Ovary (tissue), 9 donors: Measurements from ENCODE around the gene FLNB. TPM values are rescaled to one million over a fixed set of nuclear protein-coding genes. Genes with fewer than 3 reads are reported as not detected.

ENCODE experiments used
- DNase-seq, 5 donors: peaks; one replicate each; pipeline ENCODE4 v3.0.0-alpha.2; 2019 to 2020
- H3K27ac ChIP-seq, 2 donors: fragments of 200-600 bp; one replicate each; pipeline versions ENCODE4 v1.5.1 to v1.8.0; 2019 to 2022
- H3K27me3 ChIP-seq: fragments of 200-600 bp; one replicate; pipeline ENCODE4 v1.8.0; 2022
- H3K36me3 ChIP-seq: fragments of 200-600 bp; sonication (generic); one replicate; pipeline ENCODE4 v1.5.1; 2019
- H3K4me1 ChIP-seq: one replicate; pipeline ENCODE4 v1.8.1; 2013; ENCODE audit warnings: mild to moderate bottlenecking, moderate library complexity; ENCODE audit not compliant: insufficient read depth
- H3K4me3 ChIP-seq: fragments of 200-600 bp; sonication (generic); one replicate; pipeline ENCODE4 v1.5.1; 2017
- H3K9me3 ChIP-seq, 2 donors: fragments of 200-600 bp in 1 of 2; sonication (generic) in 1 of 2; one replicate each; pipeline versions ENCODE4 v1.5.1 to v1.8.1; 2013 to 2019; ENCODE audit warnings: mild to moderate bottlenecking in 1 of 2, moderate library complexity in 1 of 2
- EP300 ChIP-seq: sonication (generic); formaldehyde crosslinking; IDR thresholded peaks from one replicate; pipeline ENCODE4 v1.6.1; 2017; ENCODE audit warnings: antibody characterized with exemption
- POLR2A ChIP-seq: fragments of 450-650 bp; IDR thresholded peaks from one replicate; pipeline ENCODE4 v1.6.1; 2017; ENCODE audit warnings: antibody characterized with exemption, mild to moderate bottlenecking, moderate library complexity
- WGBS, 3 donors: extraction: QIAGEN DNeasy Blood & Tissue Kit in 1 of 3; methylation state at CpG; one replicate each; pipeline versions ENCODE4 v1.1.5 to v1.1.7; 2013 to 2017; 5-methylcytosine and 5-hydroxymethylcytosine counted together
- intact Hi-C, 4 donors: fragments of 100-400 bp; cut with DNase I; formaldehyde crosslinking; loops; one replicate each; pipeline versions ENCODE4 v1.11.0 to v1.15.1; 2022 to 2023
- polyA plus RNA-seq, 2 donors: library from polyadenylated mRNA; stranded (reverse); fragments of 200-250 nt in 1 of 2; fragments of 350-450 nt in 1 of 2; fragmentation: Illumina TruSeq in 1 of 2; extraction: RNeasy Lipid Tissue Mini Kit (QIAGEN cat#74804) in 1 of 2; gene quantifications; one replicate each; pipeline ENCODE4 v1.2.3, GENCODE V29; 2013 to 2014
- total RNA-seq, 7 donors: library from RNA; depleted of rRNA in 2 of 7; stranded (reverse); fragments of >200 nt in 2 of 7; fragmentation: NEBNext Ultra II Directional in 3 of 7; extraction: Animal tissue kit (Norgen Biotek cat#: 25700) in 3 of 7; gene quantifications; one replicate each; pipeline versions ENCODE4 v1.1.0 to v1.2.4, GENCODE V29; 2016 to 2023
- TF ChIP-seq, protein P1 (sequence below), 3 donors: fragments of 450-650 bp in 2 of 3; fragments of 200-600 bp in 1 of 3; IDR thresholded peaks; one replicate each; pipeline versions ENCODE4 v1.5.1 to v1.8.0; 2016 to 2022; ENCODE audit warnings: antibody characterized with exemption in 3 of 3, mild to moderate bottlenecking in 1 of 3
- donor health status: DM: no; HTN: no; CAD: no; lungs with moderate emphysema.
- donor health status: DM: no; HTN: no; CAD: no.
- donor health status: Bipolar disorder and iron deficiency.
- donor health status: DM: yes; HTN: yes; CAD: no.
- donor health status: DM: no; HTN: no; CAD: no.
- donor health status: DM: yes; HTN: yes; CAD: no.

Gene FLNB
- total and polyA plus RNA-seq, 9 donors = 51.9 to 190 (median 126) TPM

- no peak for TF ChIP-seq EP300
- TF ChIP-seq, protein P1, sequence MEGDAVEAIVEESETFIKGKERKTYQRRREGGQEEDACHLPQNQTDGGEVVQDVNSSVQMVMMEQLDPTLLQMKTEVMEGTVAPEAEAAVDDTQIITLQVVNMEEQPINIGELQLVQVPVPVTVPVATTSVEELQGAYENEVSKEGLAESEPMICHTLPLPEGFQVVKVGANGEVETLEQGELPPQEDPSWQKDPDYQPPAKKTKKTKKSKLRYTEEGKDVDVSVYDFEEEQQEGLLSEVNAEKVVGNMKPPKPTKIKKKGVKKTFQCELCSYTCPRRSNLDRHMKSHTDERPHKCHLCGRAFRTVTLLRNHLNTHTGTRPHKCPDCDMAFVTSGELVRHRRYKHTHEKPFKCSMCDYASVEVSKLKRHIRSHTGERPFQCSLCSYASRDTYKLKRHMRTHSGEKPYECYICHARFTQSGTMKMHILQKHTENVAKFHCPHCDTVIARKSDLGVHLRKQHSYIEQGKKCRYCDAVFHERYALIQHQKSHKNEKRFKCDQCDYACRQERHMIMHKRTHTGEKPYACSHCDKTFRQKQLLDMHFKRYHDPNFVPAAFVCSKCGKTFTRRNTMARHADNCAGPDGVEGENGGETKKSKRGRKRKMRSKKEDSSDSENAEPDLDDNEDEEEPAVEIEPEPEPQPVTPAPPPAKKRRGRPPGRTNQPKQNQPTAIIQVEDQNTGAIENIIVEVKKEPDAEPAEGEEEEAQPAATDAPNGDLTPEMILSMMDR (IDR thresholded peaks at IDR 0.05) = no peak
- TF ChIP-seq POLR2A = no peak
- peaks cover 4% of the 10 kb centered on the region for H3K4me1 ChIP-seq
- intact Hi-C loops = loop anchor here in 3 of 4 donors (5.0 to 10.0 kb wide), 3 partner anchors 100 to 172 kb away; no protein-coding TSS in a partner anchor
- H3K36me3 ChIP-seq = no peaks in the 10 kb centered on the region
- no peaks in the 10 kb centered on the region for H3K9me3 ChIP-seq
- H3K4me3 ChIP-seq = no peak overlapping the region
- no peak for DNase-seq
- 89 to 94% (median 93%) methylated on average over 6 of the region's 6 CpGs for WGBS, 3 donors
- H3K27ac ChIP-seq = no peak overlapping the region
- no peaks in the 10 kb centered on the region for H3K27me3 ChIP-seq
Measured at GRCh38 chr3:58004973-58005372, 3.2 kb upstream of the FLNB start.

- Histone ChIP-seq H3K27ac (no peak overlapping the region), H3K4me3 (no peak overlapping the region), H3K27me3 (no peaks in the 10 kb centered on the region), H3K4me1 (peaks cover 7% of the 10 kb centered on the region), H3K36me3 (no peaks in the 10 kb centered on the region), H3K9me3 (no peaks in the 10 kb centered on the region)
- 69 to 75% (median 71%) methylated on average over 2 of the region's 2 CpGs for WGBS, 3 donors
- intact Hi-C loops = loop anchor here in 3 of 4 donors (5.0 to 10.0 kb wide), 3 partner anchors 99 to 172 kb away; no protein-coding TSS in a partner anchor
- DNase-seq = no peak
- TF ChIP-seq EP300 = no peak
- no peak for TF ChIP-seq POLR2A
- TF ChIP-seq, protein P1 (IDR thresholded peaks at IDR 0.05) = no peak
Measured at GRCh38 chr3:58005669-58006068, 2.6 kb upstream of the FLNB start.

- Histone ChIP-seq H3K36me3 (no peaks in the 10 kb centered on the region), H3K9me3 (no peaks in the 10 kb centered on the region), H3K27ac (no peak overlapping the region), H3K4me3 (no peak overlapping the region), H3K27me3 (no peaks in the 10 kb centered on the region), H3K4me1 (peaks cover 13% of the 10 kb centered on the region)
- no peak for DNase-seq
- intact Hi-C loops = loop anchor here in 3 of 4 donors (5.0 to 10.0 kb wide), 3 partner anchors 98 to 171 kb away; no protein-coding TSS in a partner anchor
- 74 to 78% (median 78%) methylated on average over 6 of the region's 6 CpGs for WGBS, 3 donors
- TF ChIP-seq, protein P1 (IDR thresholded peaks at IDR 0.05) = no peak
- TF ChIP-seq POLR2A (no peak), EP300 (no peak)
Measured at GRCh38 chr3:58006661-58007060, 1.6 kb upstream of the FLNB start.

DNA sequence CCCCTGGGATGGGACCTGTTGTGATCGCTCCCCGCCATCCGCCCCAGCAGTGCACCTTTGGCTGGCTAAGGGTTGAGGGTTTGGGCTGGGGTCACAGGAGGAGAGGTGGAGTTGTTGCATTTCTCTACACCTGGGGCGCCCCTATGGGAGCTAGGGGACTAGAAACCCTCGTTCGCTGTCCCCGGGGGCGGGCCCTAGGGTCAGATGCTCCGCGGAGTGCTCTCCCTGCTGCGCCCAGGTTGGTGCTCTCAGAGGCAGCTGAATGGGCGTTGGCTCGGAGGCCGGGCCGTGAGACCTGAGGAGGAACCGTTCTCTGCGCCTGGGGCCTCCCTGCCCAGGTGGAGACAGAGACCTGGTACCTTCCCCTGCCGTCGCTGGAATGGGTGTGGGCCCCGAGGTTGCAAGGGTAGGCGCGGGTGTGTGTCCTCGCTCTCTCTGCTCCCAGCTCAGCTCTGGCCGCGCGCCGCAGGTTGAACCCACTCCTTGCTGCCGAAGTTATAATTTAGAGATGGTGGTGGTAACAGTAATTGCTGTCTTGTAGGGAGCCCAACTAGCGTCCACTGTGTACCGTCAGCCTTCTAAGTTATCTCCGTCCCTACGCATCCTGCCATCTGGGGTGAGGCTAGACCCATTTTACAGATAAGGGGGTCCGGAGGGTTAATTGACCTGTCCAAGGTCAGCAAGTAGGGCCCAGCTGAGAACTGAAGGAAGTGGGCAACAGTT, 965 bp downstream of the FLNB start:
- TF ChIP-seq, protein P1 (IDR thresholded peaks at IDR 0.05) = no peak
- no peak for TF ChIP-seq EP300
- H3K27ac ChIP-seq = peak overlapping the region; percentile 9 to 13
- intact Hi-C loops = loop anchor here (2.0 to 10.0 kb wide), 4 partner anchors 96 to 168 kb away; no protein-coding TSS in a partner anchor
- H3K4me3 ChIP-seq = peak overlapping the region; percentile 79
- no peaks in the 10 kb centered on the region for H3K36me3 ChIP-seq
- no peaks in the 10 kb centered on the region for H3K27me3 ChIP-seq
- H3K9me3 ChIP-seq = no peaks in the 10 kb centered on the region
- H3K4me1 ChIP-seq = peaks cover 23% of the 10 kb centered on the region
- WGBS, 3 donors = 7 to 19% (median 15%) methylated on average over 30 to 33 of the region's 33 CpGs
- DNase-seq = peak; percentile 33 to 67 (median 45)
